NB4 (cell line): Measurements from ENCODE around the gene UNC45B.

Experiments
- CTCF ChIP-seq: IDR thresholded peaks from one replicate; pipeline ENCODE4 v1.5.1; 2012; ENCODE audit warnings: low read depth, low read length
- MAX ChIP-seq: IDR thresholded peaks from 2 replicates; pipeline ENCODE4 v1.6.1; 2011; ENCODE audit warnings: low read depth, low read length
- POLR2A ChIP-seq: IDR thresholded peaks from 2 replicates; pipeline ENCODE4 v1.6.1; 2011; ENCODE audit warnings: mild to moderate bottlenecking; ENCODE audit not compliant: insufficient read length; ENCODE audit errors: extremely low read depth

- no peak for TF ChIP-seq CTCF
- no peak for TF ChIP-seq POLR2A
- no peak for TF ChIP-seq MAX
These were observed 67.1 kb downstream of the UNC45B start for GRCh38 chr17:35214631-35215273.
